GM23338 (cell line): ENCODE measurements around the gene STX1A. TPM values are rescaled to one million over a fixed set of nuclear protein-coding genes. Genes with fewer than 3 reads are reported as not detected.
A peak's percentile ranks its signal among the peaks of the same experiment; 100 is the strongest.

Experiments
- ATAC-seq: fragments of 200-7000 bp; cut with Tn5 transposase; 3 replicates; pipeline ENCODE4 v1.9.1; 2020
- DNase-seq: peaks from one replicate; pipeline ENCODE4 v3.0.0-alpha.2; 2015; ENCODE audit warnings: low spot score
- H2AFZ ChIP-seq: fragments of 200-600 bp; sonication (generic); 2 replicates; pipeline ENCODE4 v1.8.0; 2016; ENCODE audit warnings: antibody characterized with exemption, mild to moderate bottlenecking, moderate library complexity
- H3F3A ChIP-seq: fragments of 200-600 bp; sonication (generic); replicated peaks from 2 replicates; pipeline ENCODE4 v1.8.0; 2017; ENCODE audit warnings: antibody characterized with exemption, mixed run types, low read depth
- H3K27ac ChIP-seq: fragments of 200-600 bp; sonication (generic); 2 replicates; pipeline ENCODE4 v1.6.1; 2016; ENCODE audit warnings: low read depth
- H3K27me3 ChIP-seq: fragments of 200-600 bp; sonication (generic); 2 replicates; pipeline ENCODE4 v1.8.0; 2016; ENCODE audit warnings: mild to moderate bottlenecking, mixed run types, moderate library complexity; ENCODE audit not compliant: insufficient read depth
- H3K36me3 ChIP-seq: fragments of 200-600 bp; sonication (generic); 2 replicates; pipeline ENCODE4 v1.8.0; 2016; ENCODE audit warnings: mild to moderate bottlenecking; ENCODE audit not compliant: insufficient read depth
- H3K4me1 ChIP-seq: fragments of 200-600 bp; sonication (generic); 2 replicates; pipeline ENCODE4 v1.8.0; 2016; ENCODE audit warnings: mild to moderate bottlenecking, moderate library complexity; ENCODE audit not compliant: insufficient read depth
- H3K4me2 ChIP-seq: fragments of 200-600 bp; sonication (generic); 2 replicates; pipeline ENCODE4 v1.7.1; 2017; ENCODE audit warnings: mixed run types
- H3K4me3 ChIP-seq: fragments of 200-600 bp; sonication (generic); 2 replicates; pipeline ENCODE4 v1.6.1; 2016; ENCODE audit warnings: mixed run types
- H3K79me2 ChIP-seq: fragments of 200-600 bp; sonication (generic); replicated peaks from 2 replicates; pipeline ENCODE4 v1.8.0; 2017; ENCODE audit warnings: mild to moderate bottlenecking; ENCODE audit not compliant: insufficient read depth
- H3K9me2 ChIP-seq: fragments of 200-600 bp; sonication (generic); 2 replicates; pipeline ENCODE4 v1.8.0; 2017; ENCODE audit not compliant: insufficient read depth
- H4K20me1 ChIP-seq: fragments of 200-600 bp; sonication (generic); replicated peaks from 2 replicates; pipeline ENCODE4 v1.8.0; 2017; ENCODE audit warnings: mild to moderate bottlenecking; ENCODE audit not compliant: insufficient read depth
- H3K27ac Mint-ChIP-seq: 2 replicates; pipeline ENCODE4 v1.8.0; 2020; ENCODE audit warnings: inconsistent platforms, mild to moderate bottlenecking, moderate library complexity, mixed read lengths
- H3K27me3 Mint-ChIP-seq: 3 replicates; pipeline ENCODE4 v1.8.0; 2022; ENCODE audit warnings: low read depth, mild to moderate bottlenecking, moderate library complexity, mixed read lengths, inconsistent platforms; ENCODE audit not compliant: insufficient read depth, poor library complexity
- H3K36me3 Mint-ChIP-seq: 3 replicates; pipeline ENCODE4 v1.8.0; 2021; ENCODE audit warnings: low read depth, mild to moderate bottlenecking, inconsistent platforms, moderate library complexity, mixed read lengths
- H3K4me1 Mint-ChIP-seq: 3 replicates; pipeline ENCODE4 v1.8.0; 2020; ENCODE audit warnings: mild to moderate bottlenecking, inconsistent platforms, mixed read lengths
- H3K4me3 Mint-ChIP-seq: 3 replicates; pipeline ENCODE4 v1.8.0; 2021; ENCODE audit warnings: moderate library complexity, mild to moderate bottlenecking, inconsistent platforms, mixed read lengths
- H3K9me3 Mint-ChIP-seq: 3 replicates; pipeline ENCODE4 v1.8.0; 2020; ENCODE audit warnings: moderate library complexity, mild to moderate bottlenecking, inconsistent platforms, mixed read lengths
- CREB1 ChIP-seq: fragments of 250-450 bp; sonication (Bioruptor Pico); IDR thresholded peaks from 2 replicates; pipeline ENCODE4 v1.5.0; 2020; ENCODE audit warnings: low read depth, mild to moderate bottlenecking, moderate library complexity
- ETS1 ChIP-seq: IDR thresholded peaks from 2 replicates; pipeline ENCODE4 v1.6.1; 2016; ENCODE audit warnings: antibody characterized with exemption
- JUNB ChIP-seq: IDR thresholded peaks from one replicate; pipeline ENCODE4 v1.6.1; 2016; ENCODE audit warnings: antibody characterized with exemption; ENCODE audit not compliant: unreplicated experiment
- POLR2AphosphoS5 ChIP-seq: IDR thresholded peaks from 2 replicates; pipeline ENCODE4 v1.6.1; 2016; ENCODE audit warnings: antibody characterized with exemption, low read depth
- STAT1 ChIP-seq: IDR thresholded peaks from one replicate; pipeline ENCODE4 v1.6.1; 2016; ENCODE audit warnings: antibody characterized with exemption; ENCODE audit not compliant: unreplicated experiment
- ZNF114 ChIP-seq: fragments of 250-450 bp; sonication (Bioruptor Pico); IDR thresholded peaks from 2 replicates; pipeline ENCODE4 v1.5.0; 2020; ENCODE audit warnings: mild to moderate bottlenecking, moderate library complexity
- ZNF331 ChIP-seq: fragments of 250-450 bp; sonication (Bioruptor Pico); IDR thresholded peaks from 2 replicates; pipeline ENCODE4 v1.5.0; 2020; ENCODE audit warnings: low read depth, mild to moderate bottlenecking, moderate library complexity
- ZNF462 ChIP-seq: fragments of 250-450 bp; sonication (Bioruptor Pico); IDR thresholded peaks from 2 replicates; pipeline ENCODE4 v1.5.0; 2020; ENCODE audit warnings: mild to moderate bottlenecking, moderate library complexity
- polyA plus RNA-seq: library from polyadenylated mRNA; unstranded; fragments of >200 nt; fragmentation: Nextera tagmentation; extraction: Ambion mirVana; gene quantifications from 2 replicates; pipeline ENCODE4 v1.2.1, GENCODE V29; 2016
- total RNA-seq: library from RNA; depleted of rRNA; stranded (reverse); fragments of >200 nt; shearing (Covaris generic); gene quantifications from 2 replicates; pipeline ENCODE4 v1.2.3, GENCODE V29; 2014
- TF ChIP-seq, protein P1 (sequence below), 2 experiments: fragments of 200-600 bp in 1 of 2; sonication (generic) in 1 of 2; conservative IDR thresholded peaks; 2 replicates each; pipeline versions ENCODE4 v1.5.1 to v1.6.1; 2016 to 2017; ENCODE audit warnings: antibody characterized with exemption in 2 of 2, low read depth in 2 of 2, mild to moderate bottlenecking in 2 of 2, moderate library complexity in 1 of 2

The STX1A gene
- total and polyA plus RNA-seq, 2 experiments from 2014 or later, result 9.1 to 19.8 TPM

GRCh38 chr7:73667344-73668102 is 51.9 kb downstream of the STX1A start, which contains the start of gene VPS37D:
Gene VPS37D (plus strand): TSS chr7:73667831. CDS start chr7:73667959, 128 bp downstream.
- Histone ChIP-seq H2AFZ (peak within 1 kb of the TSS; percentile 78), H3K4me1 (peaks cover 19% of the 10 kb centered on the region; the same call in 1 of the 2 replicates), H3K27me3 (peaks cover 11% of the 10 kb centered on the region), H3F3A (0 out of 2 replicates have a peak, but pooled peaks cover 3% of the 10 kb centered on the region), H3K9me2 (no peaks in the 10 kb centered on the region), H3K4me3 (peak within 1 kb of the TSS; percentile 66), H3K79me2 (no peaks in the 10 kb centered on the region), H4K20me1 (no peaks in the 10 kb centered on the region), H3K4me2 (peak within 1 kb of the TSS; percentile 88), H3K36me3 (no peaks in the 10 kb centered on the region), H3K27ac (no peak within 1 kb of the TSS)
- peaks cover 23% of the 10 kb centered on the region; the same call in 2 of the 3 replicates for H3K4me1 Mint-ChIP-seq
- peaks cover 8% of the 10 kb centered on the region; the same call in 2 of the 3 replicates for H3K9me3 Mint-ChIP-seq
- DNase-seq (peak; percentile 97), ATAC-seq (peak; percentile 79)
- TF ChIP-seq ETS1 (no peak), POLR2AphosphoS5 (0 out of 2 replicates have a peak, but pooled peaks have one; percentile 19), STAT1 (no peak), JUNB (no peak), CREB1 (CRISPR knock-in tag) (peak; percentile 31; the same call in 1 of the 2 replicates), ZNF462 (CRISPR knock-in tag) (no peak), ZNF114 (CRISPR knock-in tag) (0 out of 2 replicates have a peak, but pooled peaks have one; percentile 81), ZNF331 (no peak)
- TF ChIP-seq, protein P1, sequence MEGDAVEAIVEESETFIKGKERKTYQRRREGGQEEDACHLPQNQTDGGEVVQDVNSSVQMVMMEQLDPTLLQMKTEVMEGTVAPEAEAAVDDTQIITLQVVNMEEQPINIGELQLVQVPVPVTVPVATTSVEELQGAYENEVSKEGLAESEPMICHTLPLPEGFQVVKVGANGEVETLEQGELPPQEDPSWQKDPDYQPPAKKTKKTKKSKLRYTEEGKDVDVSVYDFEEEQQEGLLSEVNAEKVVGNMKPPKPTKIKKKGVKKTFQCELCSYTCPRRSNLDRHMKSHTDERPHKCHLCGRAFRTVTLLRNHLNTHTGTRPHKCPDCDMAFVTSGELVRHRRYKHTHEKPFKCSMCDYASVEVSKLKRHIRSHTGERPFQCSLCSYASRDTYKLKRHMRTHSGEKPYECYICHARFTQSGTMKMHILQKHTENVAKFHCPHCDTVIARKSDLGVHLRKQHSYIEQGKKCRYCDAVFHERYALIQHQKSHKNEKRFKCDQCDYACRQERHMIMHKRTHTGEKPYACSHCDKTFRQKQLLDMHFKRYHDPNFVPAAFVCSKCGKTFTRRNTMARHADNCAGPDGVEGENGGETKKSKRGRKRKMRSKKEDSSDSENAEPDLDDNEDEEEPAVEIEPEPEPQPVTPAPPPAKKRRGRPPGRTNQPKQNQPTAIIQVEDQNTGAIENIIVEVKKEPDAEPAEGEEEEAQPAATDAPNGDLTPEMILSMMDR (conservative IDR thresholded peaks at IDR 0.05; ENCODE audit: low read depth in 2 of 2), result peak; percentile 40 to 81
- peaks cover 27% of the 10 kb centered on the region for H3K27me3 Mint-ChIP-seq
- H3K4me3 Mint-ChIP-seq, result peak within 1 kb of the TSS; percentile 77
- H3K27ac Mint-ChIP-seq, result no peak within 1 kb of the TSS
- H3K36me3 Mint-ChIP-seq, result peaks cover 7% of the 10 kb centered on the region; the same call in 2 of the 3 replicates
